ENCODE measurements around the gene IL10RB. TPM values are rescaled to one million over a fixed set of nuclear protein-coding genes. Genes with fewer than 3 reads are reported as not detected.

IL10RB gene
- total RNA-seq, 6 experiments from 2014 or later, result 10.5 to 24.2 (median 20.3) TPM

DNA sequence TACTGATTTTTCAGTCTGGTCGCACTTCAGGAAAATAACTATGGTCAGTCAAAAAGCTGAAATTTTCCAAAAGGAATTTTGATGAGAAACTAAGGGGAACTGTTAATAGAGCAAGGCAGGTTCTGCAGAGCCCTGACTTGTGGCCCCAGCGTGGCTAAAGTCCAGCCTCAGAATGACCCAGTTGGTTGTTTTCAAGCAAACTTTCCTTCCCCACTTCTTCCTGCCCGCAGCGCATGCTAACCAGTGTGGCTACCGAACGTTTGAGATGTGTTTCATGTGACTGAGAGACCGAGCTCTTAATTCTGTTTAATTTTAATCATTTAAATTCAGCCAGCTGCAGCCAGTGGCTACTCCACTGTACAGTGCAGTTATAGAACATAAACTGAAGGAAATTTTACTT lies 6.2 kb upstream of the IL10RB start:
- DNase-seq, result peak in 2 of 3 donors; percentile 47 to 73
- no peaks in the 10 kb centered on the region for H3K9me3 ChIP-seq
- no peaks in the 10 kb centered on the region for H3K27me3 ChIP-seq
- 24% methylated on average over 7 of the region's 7 CpGs for WGBS (ENCODE audit: insufficient coverage, low coverage, low lambda C conversion rate, missing lambda C conversion rate)
- H3K36me3 ChIP-seq, result peaks cover 0 to 45% (median 15%) of the 10 kb centered on the region in 4 donors
- TF ChIP-seq POLR2A (IDR thresholded peaks at IDR 0.05) (no peak), CTCF (IDR thresholded peaks at IDR 0.05) (no peak)
- intact Hi-C loops (cut with DNase I), result loop anchor here in 1 of 2 donors (10.0 kb wide), 1 partner anchor 55 kb away; no protein-coding TSS in a partner anchor
- H3K4me1 ChIP-seq, result peaks cover 0 to 11% (median 3%) of the 10 kb centered on the region in 4 donors
- no peak overlapping the region for H3K4me3 ChIP-seq
- peak overlapping the region in 1 of 3 donors; percentile 7 for H3K27ac ChIP-seq
- ATAC-seq, result peak; percentile 68 to 93 (median 78)

- H3K27me3 ChIP-seq, result no peaks in the 10 kb centered on the region
- H3K36me3 ChIP-seq, result peaks cover 0 to 31% (median 7%) of the 10 kb centered on the region in 4 donors
- TF ChIP-seq CTCF (IDR thresholded peaks at IDR 0.05) (no peak), POLR2A (IDR thresholded peaks at IDR 0.05) (no peak)
- intact Hi-C loops (cut with DNase I), result loop anchor here in 1 of 2 donors (10.0 kb wide), 1 partner anchor 57 kb away; no protein-coding TSS in a partner anchor
- no peak overlapping the region for H3K27ac ChIP-seq
- no peak overlapping the region for H3K4me3 ChIP-seq
- H3K9me3 ChIP-seq, result no peaks in the 10 kb centered on the region
- H3K4me1 ChIP-seq, result peaks cover 0 to 18% (median 5%) of the 10 kb centered on the region in 4 donors
- no peak for ATAC-seq
- DNase-seq, result no peak
- 50% methylated on average over 3 of the region's 3 CpGs for WGBS (ENCODE audit: insufficient coverage, low coverage, low lambda C conversion rate, missing lambda C conversion rate)
Measured at GRCh38 chr21:33261635-33262034, 4.5 kb upstream of the IL10RB start.

DNA sequence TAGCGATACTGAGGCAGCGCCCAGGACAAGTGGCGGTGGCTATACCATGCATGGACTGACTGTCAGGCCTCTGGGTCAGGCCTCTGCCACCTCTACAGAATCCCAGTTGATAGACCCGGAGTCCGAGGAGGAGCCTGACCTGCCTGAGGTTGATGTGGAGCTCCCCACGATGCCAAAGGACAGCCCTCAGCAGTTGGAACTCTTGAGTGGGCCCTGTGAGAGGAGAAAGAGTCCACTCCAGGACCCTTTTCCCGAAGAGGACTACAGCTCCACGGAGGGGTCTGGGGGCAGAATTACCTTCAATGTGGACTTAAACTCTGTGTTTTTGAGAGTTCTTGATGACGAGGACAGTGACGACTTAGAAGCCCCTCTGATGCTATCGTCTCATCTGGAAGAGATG lies 3.2 kb upstream of the IL10RB start:
- 97% methylated on average over 3 of the region's 11 CpGs for WGBS (ENCODE audit: insufficient coverage, low coverage, low lambda C conversion rate, missing lambda C conversion rate)
- Histone ChIP-seq H3K36me3 (peaks cover 0 to 20% (median 7%) of the 10 kb centered on the region in 4 donors), H3K4me3 (no peak overlapping the region), H3K4me1 (peaks cover 0 to 26% (median 5%) of the 10 kb centered on the region in 4 donors), H3K27ac (no peak overlapping the region), H3K27me3 (no peaks in the 10 kb centered on the region), H3K9me3 (no peaks in the 10 kb centered on the region)
- TF ChIP-seq CTCF (IDR thresholded peaks at IDR 0.05) (no peak), POLR2A (IDR thresholded peaks at IDR 0.05) (no peak)
- intact Hi-C loops (cut with DNase I), result loop anchor here in 1 of 2 donors (10.0 kb wide), 1 partner anchor 58 kb away; no protein-coding TSS in a partner anchor
- no peak for DNase-seq
- ATAC-seq, result no peak

- TF ChIP-seq POLR2A (IDR thresholded peaks at IDR 0.05) (no peak), CTCF (IDR thresholded peaks at IDR 0.05) (no peak)
- 88% methylated on average over 8 of the region's 11 CpGs for WGBS (ENCODE audit: insufficient coverage, low coverage, low lambda C conversion rate, missing lambda C conversion rate)
- peak overlapping the region in 1 of 3 donors; percentile 15 for H3K27ac ChIP-seq
- ATAC-seq (no peak), DNase-seq (no peak)
- H3K9me3 ChIP-seq, result no peaks in the 10 kb centered on the region
- peaks cover 0 to 33% (median 11%) of the 10 kb centered on the region in 4 donors for H3K4me1 ChIP-seq
- peaks cover 0 to 8% (median 4%) of the 10 kb centered on the region in 4 donors for H3K36me3 ChIP-seq
- intact Hi-C loops (cut with DNase I), result loop anchor here in 1 of 2 donors (10.0 kb wide), 1 partner anchor 60 kb away; no protein-coding TSS in a partner anchor
- H3K4me3 ChIP-seq, result no peak overlapping the region
- no peaks in the 10 kb centered on the region for H3K27me3 ChIP-seq
Measured at GRCh38 chr21:33264561-33264960, 1.6 kb upstream of the IL10RB start.

Data from right lobe of liver (tissue), 6 donors.